Nucleus accumbens (tissue), 56 donors: ENCODE measurements around the gene CATSPERB.
A peak's percentile ranks its signal among the peaks of the same experiment; 100 is the strongest.
"Not testable (repeated sequence)": the region's sequence is repeated elsewhere in the genome, so short reads cannot be mapped to it uniquely, and the experiment has no call there.

Experiments
- DNase-seq, 56 donors: peaks; one replicate each; lab custom pipeline; 2025; lab: John Stamatoyannopoulos, UW

The CATSPERB gene

GRCh38 chr14:91677687-91678086 is 54.2 kb downstream of the CATSPERB start:
- DNase-seq, result not testable (repeated sequence)

- no peak for DNase-seq
These were observed 57.0 kb downstream of the CATSPERB start for GRCh38 chr14:91674911-91675310.

- DNase-seq, result no peak
These were observed 62.0 kb downstream of the CATSPERB start for GRCh38 chr14:91669867-91670266.

GRCh38 chr14:91667101-91667500 is 64.8 kb downstream of the CATSPERB start:
- DNase-seq, result not testable (repeated sequence)

GRCh38 chr14:91660790-91661189 is 71.1 kb downstream of the CATSPERB start:
- no peak for DNase-seq

- DNase-seq, result no peak
These were observed 77.0 kb downstream of the CATSPERB start for GRCh38 chr14:91654836-91655235.

- no peak for DNase-seq
These were observed 78.4 kb downstream of the CATSPERB start for GRCh38 chr14:91653451-91653850.

- peak in 2 of 56 donors; percentile 4 for DNase-seq
These were observed 82.0 kb downstream of the CATSPERB start for GRCh38 chr14:91649930-91650329.

- DNase-seq, result no peak
These were observed 84.0 kb downstream of the CATSPERB start for GRCh38 chr14:91647856-91648255.

GRCh38 chr14:91636604-91637003 is 95.3 kb downstream of the CATSPERB start:
- no peak for DNase-seq

- no peak for DNase-seq
These were observed 107.1 kb downstream of the CATSPERB start for GRCh38 chr14:91624757-91625156.

- no peak for DNase-seq
These were observed 117.7 kb downstream of the CATSPERB start for GRCh38 chr14:91614187-91614586.

- DNase-seq, result no peak
These were observed 118.3 kb downstream of the CATSPERB start for GRCh38 chr14:91613459-91614112.

- DNase-seq, result no peak
These were observed 120.4 kb downstream of the CATSPERB start for GRCh38 chr14:91611528-91611927.

- DNase-seq, result no peak
These were observed 122.7 kb downstream of the CATSPERB start for GRCh38 chr14:91609161-91609560.

GRCh38 chr14:91607322-91608047 is 124.4 kb downstream of the CATSPERB start:
- DNase-seq, result no peak

- DNase-seq, result no peak
These were observed 125.0 kb downstream of the CATSPERB start for GRCh38 chr14:91606851-91607250.

GRCh38 chr14:91604611-91605010 is 127.3 kb downstream of the CATSPERB start:
- not testable (repeated sequence) for DNase-seq

- no peak for DNase-seq
These were observed 131.9 kb downstream of the CATSPERB start for GRCh38 chr14:91599994-91600393.

- DNase-seq, result no peak
These were observed 136.2 kb downstream of the CATSPERB start for GRCh38 chr14:91595736-91596135.

- not testable (repeated sequence) for DNase-seq
These were observed 137.9 kb downstream of the CATSPERB start for GRCh38 chr14:91593957-91594356.

- no peak for DNase-seq
These were observed 145.5 kb downstream of the CATSPERB start for GRCh38 chr14:91586410-91586809.
